ENCODE data around the gene DMRTC2. TPM values are rescaled to one million over a fixed set of nuclear protein-coding genes. Genes with fewer than 3 reads are reported as not detected.
A peak's percentile ranks its signal among the peaks of the same experiment; 100 is the strongest.

Gene DMRTC2
- total and polyA plus RNA-seq, 2 of the 13 experiments (the other 11 are each of a cell fraction or from before 2014, with no cell fraction given): not detected

DNA sequence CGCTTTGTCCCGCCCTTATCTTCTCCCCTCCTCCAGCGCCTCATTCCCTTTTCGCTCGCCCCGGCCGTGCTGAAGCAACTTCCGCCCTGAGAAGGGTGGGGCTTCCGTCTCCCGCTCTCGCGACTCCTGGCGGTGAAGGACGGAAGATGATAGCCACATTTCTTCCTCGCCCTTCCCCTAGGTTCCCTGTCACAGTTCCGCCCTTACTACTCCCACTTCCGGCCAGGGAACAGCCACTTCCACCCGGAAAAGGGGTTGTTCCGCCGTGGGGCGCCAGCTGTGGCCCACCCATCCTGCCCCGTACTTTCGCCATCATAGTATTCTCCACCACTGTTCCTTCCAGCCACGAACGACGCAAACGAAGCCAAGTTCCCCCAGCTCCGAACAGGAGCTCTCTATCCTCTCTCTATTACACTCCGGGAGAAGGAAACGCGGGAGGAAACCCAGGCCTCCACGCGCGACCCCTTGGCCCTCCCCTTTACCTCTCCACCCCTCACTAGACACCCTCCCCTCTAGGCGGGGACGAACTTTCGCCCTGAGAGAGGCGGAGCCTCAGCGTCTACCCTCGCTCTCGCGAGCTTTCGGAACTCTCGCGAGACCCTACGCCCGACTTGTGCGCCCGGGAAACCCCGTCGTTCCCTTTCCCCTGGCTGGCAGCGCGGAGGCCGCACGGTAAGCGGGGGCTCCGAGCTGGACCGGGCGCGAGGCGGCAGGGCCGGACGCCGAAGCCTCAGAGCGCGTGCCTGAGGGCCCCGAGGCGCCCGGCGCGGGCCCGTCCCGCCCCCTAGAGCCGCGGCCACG is 15.0 kb downstream of the DMRTC2 start, which contains the start of gene RPS19 (continued):
- TF ChIP-seq, protein P1, sequence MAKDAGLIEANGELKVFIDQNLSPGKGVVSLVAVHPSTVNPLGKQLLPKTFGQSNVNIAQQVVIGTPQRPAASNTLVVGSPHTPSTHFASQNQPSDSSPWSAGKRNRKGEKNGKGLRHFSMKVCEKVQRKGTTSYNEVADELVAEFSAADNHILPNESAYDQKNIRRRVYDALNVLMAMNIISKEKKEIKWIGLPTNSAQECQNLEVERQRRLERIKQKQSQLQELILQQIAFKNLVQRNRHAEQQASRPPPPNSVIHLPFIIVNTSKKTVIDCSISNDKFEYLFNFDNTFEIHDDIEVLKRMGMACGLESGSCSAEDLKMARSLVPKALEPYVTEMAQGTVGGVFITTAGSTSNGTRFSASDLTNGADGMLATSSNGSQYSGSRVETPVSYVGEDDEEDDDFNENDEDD (CRISPR knock-in tag; IDR thresholded peaks at IDR 0.05; ENCODE audit: borderline replicate concordance): peak; percentile 85
- no peak for TF ChIP-seq ZNF549 (CRISPR knock-in tag; IDR thresholded peaks at IDR 0.05)
- no peak for TF ChIP-seq CCAR2 (optimal IDR thresholded peaks at IDR 0.05; ENCODE audit: low read depth, low read length)
- TF ChIP-seq, protein P2, sequence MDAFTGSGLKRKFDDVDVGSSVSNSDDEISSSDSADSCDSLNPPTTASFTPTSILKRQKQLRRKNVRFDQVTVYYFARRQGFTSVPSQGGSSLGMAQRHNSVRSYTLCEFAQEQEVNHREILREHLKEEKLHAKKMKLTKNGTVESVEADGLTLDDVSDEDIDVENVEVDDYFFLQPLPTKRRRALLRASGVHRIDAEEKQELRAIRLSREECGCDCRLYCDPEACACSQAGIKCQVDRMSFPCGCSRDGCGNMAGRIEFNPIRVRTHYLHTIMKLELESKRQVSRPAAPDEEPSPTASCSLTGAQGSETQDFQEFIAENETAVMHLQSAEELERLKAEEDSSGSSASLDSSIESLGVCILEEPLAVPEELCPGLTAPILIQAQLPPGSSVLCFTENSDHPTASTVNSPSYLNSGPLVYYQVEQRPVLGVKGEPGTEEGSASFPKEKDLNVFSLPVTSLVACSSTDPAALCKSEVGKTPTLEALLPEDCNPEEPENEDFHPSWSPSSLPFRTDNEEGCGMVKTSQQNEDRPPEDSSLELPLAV (CRISPR knock-in tag; conservative IDR thresholded peaks at IDR 0.05; ENCODE audit: low read depth): no peak
- TF ChIP-seq ZNF451 (CRISPR knock-in tag; IDR thresholded peaks at IDR 0.05): no peak; the same call in 1 of the 2 replicates
- TF ChIP-seq FOXP1 (IDR thresholded peaks at IDR 0.05): no peak
- TF ChIP-seq FOXP1 (CRISPR knock-in tag; IDR thresholded peaks at IDR 0.05): no peak
- TF ChIP-seq NFYB (CRISPR knock-in tag; IDR thresholded peaks at IDR 0.05): peak; percentile 68
- peak; percentile 36 for TF ChIP-seq FOSL2 (CRISPR knock-in tag; IDR thresholded peaks at IDR 0.05)
- TF ChIP-seq, protein P3, sequence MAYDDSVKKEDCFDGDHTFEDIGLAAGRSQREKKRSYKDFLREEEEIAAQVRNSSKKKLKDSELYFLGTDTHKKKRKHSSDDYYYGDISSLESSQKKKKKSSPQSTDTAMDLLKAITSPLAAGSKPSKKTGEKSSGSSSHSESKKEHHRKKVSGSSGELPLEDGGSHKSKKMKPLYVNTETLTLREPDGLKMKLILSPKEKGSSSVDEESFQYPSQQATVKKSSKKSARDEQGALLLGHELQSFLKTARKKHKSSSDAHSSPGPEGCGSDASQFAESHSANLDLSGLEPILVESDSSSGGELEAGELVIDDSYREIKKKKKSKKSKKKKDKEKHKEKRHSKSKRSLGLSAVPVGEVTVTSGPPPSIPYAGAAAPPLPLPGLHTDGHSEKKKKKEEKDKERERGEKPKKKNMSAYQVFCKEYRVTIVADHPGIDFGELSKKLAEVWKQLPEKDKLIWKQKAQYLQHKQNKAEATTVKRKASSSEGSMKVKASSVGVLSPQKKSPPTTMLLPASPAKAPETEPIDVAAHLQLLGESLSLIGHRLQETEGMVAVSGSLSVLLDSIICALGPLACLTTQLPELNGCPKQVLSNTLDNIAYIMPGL (CRISPR knock-in tag; IDR thresholded peaks at IDR 0.05; ENCODE audit: borderline replicate concordance in 1 of 2, low read depth in 1 of 2): peak in 1 of 2 experiments; percentile 60; a peak in 3 of 4 replicates
- TF ChIP-seq ZNF20 (CRISPR knock-in tag; IDR thresholded peaks at IDR 0.05): no peak; the same call in 1 of the 2 replicates
- 0 out of 2 replicates have a peak, but pooled peaks have one; percentile 25 for TF ChIP-seq SRF (IDR thresholded peaks at IDR 0.05; ENCODE audit: low read depth, low read length)
- peak; percentile 85 for TF ChIP-seq ATF1 (CRISPR knock-in tag; IDR thresholded peaks at IDR 0.05)
- TF ChIP-seq JARID2 (CRISPR knock-in tag; IDR thresholded peaks at IDR 0.05; ENCODE audit: insufficient replicate concordance): no peak
- TF ChIP-seq, protein P4, sequence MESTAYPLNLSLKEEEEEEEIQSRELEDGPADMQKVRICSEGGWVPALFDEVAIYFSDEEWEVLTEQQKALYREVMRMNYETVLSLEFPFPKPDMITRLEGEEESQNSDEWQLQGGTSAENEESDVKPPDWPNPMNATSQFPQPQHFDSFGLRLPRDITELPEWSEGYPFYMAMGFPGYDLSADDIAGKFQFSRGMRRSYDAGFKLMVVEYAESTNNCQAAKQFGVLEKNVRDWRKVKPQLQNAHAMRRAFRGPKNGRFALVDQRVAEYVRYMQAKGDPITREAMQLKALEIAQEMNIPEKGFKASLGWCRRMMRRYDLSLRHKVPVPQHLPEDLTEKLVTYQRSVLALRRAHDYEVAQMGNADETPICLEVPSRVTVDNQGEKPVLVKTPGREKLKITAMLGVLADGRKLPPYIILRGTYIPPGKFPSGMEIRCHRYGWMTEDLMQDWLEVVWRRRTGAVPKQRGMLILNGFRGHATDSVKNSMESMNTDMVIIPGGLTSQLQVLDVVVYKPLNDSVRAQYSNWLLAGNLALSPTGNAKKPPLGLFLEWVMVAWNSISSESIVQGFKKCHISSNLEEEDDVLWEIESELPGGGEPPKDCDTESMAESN (CRISPR knock-in tag; conservative IDR thresholded peaks at IDR 0.05): peak; percentile 61
- peak; percentile 41; the same call in 1 of the 2 replicates for TF ChIP-seq NCOA2 (CRISPR knock-in tag; IDR thresholded peaks at IDR 0.05)
- TF ChIP-seq, protein P5, sequence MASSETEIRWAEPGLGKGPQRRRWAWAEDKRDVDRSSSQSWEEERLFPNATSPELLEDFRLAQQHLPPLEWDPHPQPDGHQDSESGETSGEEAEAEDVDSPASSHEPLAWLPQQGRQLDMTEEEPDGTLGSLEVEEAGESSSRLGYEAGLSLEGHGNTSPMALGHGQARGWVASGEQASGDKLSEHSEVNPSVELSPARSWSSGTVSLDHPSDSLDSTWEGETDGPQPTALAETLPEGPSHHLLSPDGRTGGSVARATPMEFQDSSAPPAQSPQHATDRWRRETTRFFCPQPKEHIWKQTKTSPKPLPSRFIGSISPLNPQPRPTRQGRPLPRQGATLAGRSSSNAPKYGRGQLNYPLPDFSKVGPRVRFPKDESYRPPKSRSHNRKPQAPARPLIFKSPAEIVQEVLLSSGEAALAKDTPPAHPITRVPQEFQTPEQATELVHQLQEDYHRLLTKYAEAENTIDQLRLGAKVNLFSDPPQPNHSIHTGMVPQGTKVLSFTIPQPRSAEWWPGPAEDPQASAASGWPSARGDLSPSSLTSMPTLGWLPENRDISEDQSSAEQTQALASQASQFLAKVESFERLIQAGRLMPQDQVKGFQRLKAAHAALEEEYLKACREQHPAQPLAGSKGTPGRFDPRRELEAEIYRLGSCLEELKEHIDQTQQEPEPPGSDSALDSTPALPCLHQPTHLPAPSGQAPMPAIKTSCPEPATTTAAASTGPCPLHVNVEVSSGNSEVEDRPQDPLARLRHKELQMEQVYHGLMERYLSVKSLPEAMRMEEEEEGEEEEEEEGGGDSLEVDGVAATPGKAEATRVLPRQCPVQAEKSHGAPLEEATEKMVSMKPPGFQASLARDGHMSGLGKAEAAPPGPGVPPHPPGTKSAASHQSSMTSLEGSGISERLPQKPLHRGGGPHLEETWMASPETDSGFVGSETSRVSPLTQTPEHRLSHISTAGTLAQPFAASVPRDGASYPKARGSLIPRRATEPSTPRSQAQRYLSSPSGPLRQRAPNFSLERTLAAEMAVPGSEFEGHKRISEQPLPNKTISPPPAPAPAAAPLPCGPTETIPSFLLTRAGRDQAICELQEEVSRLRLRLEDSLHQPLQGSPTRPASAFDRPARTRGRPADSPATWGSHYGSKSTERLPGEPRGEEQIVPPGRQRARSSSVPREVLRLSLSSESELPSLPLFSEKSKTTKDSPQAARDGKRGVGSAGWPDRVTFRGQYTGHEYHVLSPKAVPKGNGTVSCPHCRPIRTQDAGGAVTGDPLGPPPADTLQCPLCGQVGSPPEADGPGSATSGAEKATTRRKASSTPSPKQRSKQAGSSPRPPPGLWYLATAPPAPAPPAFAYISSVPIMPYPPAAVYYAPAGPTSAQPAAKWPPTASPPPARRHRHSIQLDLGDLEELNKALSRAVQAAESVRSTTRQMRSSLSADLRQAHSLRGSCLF (CRISPR knock-in tag; IDR thresholded peaks at IDR 0.05; ENCODE audit: borderline replicate concordance): no peak; the same call in 1 of the 2 replicates
- TF ChIP-seq ELF1 (CRISPR knock-in tag; IDR thresholded peaks at IDR 0.05): peak; percentile 99
